ENCODE data around the gene CHRM5.

Gene CHRM5

GRCh38 chr15:34101366-34102174, 133.3 kb downstream of the CHRM5 start, which contains the start of the genes EMC7 and PGBD4:
Gene EMC7 (minus strand): TSS chr15:34101862. CDS start chr15:34101839, 23 bp downstream.
Gene PGBD4 (plus strand): TSS chr15:34102083. CDS start chr15:34102532, 449 bp downstream.
- H2BK120ac ChIP-seq (ENCODE audit: low read depth, low read length), result no peak within 1 kb of the TSS
- H3K4me1 ChIP-seq (ENCODE audit: control insufficient read depth in 2 of 2, insufficient read depth in 1 of 2, low read depth in 1 of 2, low read length in 2 of 2), result peaks cover 2 to 5% of the 10 kb centered on the region in 2 donors
- H3K23ac ChIP-seq (ENCODE audit: low read depth, low read length, poor library complexity), result peak within 1 kb of the TSS; percentile 49
- peak within 1 kb of the TSS; percentile 57 for H2BK5ac ChIP-seq (ENCODE audit: low read length)
- peak within 1 kb of the TSS; percentile 94 for H3K18ac ChIP-seq (ENCODE audit: low read length)
- no peak within 1 kb of the TSS for H4K8ac ChIP-seq (ENCODE audit: low read depth, low read length)
- no peak within 1 kb of the TSS for H2BK12ac ChIP-seq (ENCODE audit: low read length)
- H3K4me2 ChIP-seq (ENCODE audit: insufficient read depth, low read length, poor library complexity, severe bottlenecking), result peak within 1 kb of the TSS; percentile 84
- H3K79me1 ChIP-seq (ENCODE audit: low read depth, low read length), result peaks cover 4% of the 10 kb centered on the region
- H3K4ac ChIP-seq (ENCODE audit: low read length), result no peak within 1 kb of the TSS
- no peaks in the 10 kb centered on the region for H3K27me3 ChIP-seq (ENCODE audit: control insufficient read depth in 3 of 3, insufficient read depth in 3 of 3, low read depth in 1 of 3, low read length in 3 of 3)
- H2AFZ ChIP-seq (ENCODE audit: low read length), result peak within 1 kb of the TSS; percentile 92
- no peaks in the 10 kb centered on the region for H3K9me3 ChIP-seq (replicated peaks in 1 of 2; ENCODE audit: control insufficient read depth in 2 of 2, insufficient read depth in 1 of 2, low read depth in 1 of 2, low read length in 2 of 2)
- peak within 1 kb of the TSS; percentile 18 for H2AK5ac ChIP-seq (ENCODE audit: low read depth, low read length)
- peak within 1 kb of the TSS; percentile 24 for H3K27ac ChIP-seq (replicated peaks; ENCODE audit: low read length)
- H4K91ac ChIP-seq (ENCODE audit: low read depth, low read length, poor library complexity), result no peak within 1 kb of the TSS
- H3K9ac ChIP-seq (ENCODE audit: low read depth, low read length, poor library complexity), result peak within 1 kb of the TSS; percentile 94
- H3K4me3 ChIP-seq (ENCODE audit: low read length in 2 of 2), result peak within 1 kb of the TSS; percentile 92 to 95
- H3K14ac ChIP-seq (ENCODE audit: low read length), result peak within 1 kb of the TSS; percentile 57
- H3K36me3 ChIP-seq (replicated peaks in 1 of 2; ENCODE audit: control insufficient read depth in 2 of 2, insufficient read depth in 2 of 2, low read length in 2 of 2), result peaks cover 0 to 10% of the 10 kb centered on the region in 2 donors
- no peak within 1 kb of the TSS for H2BK15ac ChIP-seq (ENCODE audit: low read length)
- no CpG with 5 or more reads among the region's 48 CpGs for WGBS, 2 donors (ENCODE audit: extremely low coverage in 2 of 2, insufficient read length in 2 of 2, insufficient replicate concordance in 1 of 2)
- peak; percentile 96 for DNase-seq (ENCODE audit: low spot score)

GRCh38 chr15:34102175-34102925, 134.1 kb downstream of the CHRM5 start:
- H2AFZ ChIP-seq (ENCODE audit: low read length), result peak overlapping the region; percentile 92

DNA sequence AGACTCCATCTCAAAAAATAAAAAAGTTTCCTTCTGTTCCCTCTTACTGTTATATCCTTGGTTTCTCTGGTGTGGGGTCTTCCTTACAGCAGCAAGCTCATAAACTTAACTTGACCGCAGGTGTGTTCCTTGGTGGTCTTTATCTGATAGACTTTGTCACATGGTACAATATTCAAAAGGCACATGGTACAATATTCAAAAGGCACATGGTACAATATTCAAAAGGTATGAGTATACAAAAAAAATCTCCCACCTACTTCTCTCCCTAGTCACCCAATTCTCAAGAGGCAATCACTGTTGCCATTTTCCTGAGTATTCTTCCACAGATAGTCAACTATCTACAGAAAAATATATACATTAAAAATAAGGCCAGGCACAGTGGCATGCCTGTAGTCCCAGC, 138.1 kb downstream of the CHRM5 start:
- no peak overlapping the region for H2BK5ac ChIP-seq (ENCODE audit: low read length)
- H3K4me1 ChIP-seq (ENCODE audit: control insufficient read depth in 2 of 2, insufficient read depth in 1 of 2, low read depth in 1 of 2, low read length in 2 of 2), result peaks cover 0 to under 1% of the 10 kb centered on the region in 2 donors
- H3K27me3 ChIP-seq (ENCODE audit: control insufficient read depth in 3 of 3, insufficient read depth in 3 of 3, low read depth in 1 of 3, low read length in 3 of 3), result no peaks in the 10 kb centered on the region
- H3K9me3 ChIP-seq (replicated peaks in 1 of 2; ENCODE audit: control insufficient read depth in 2 of 2, insufficient read depth in 1 of 2, low read depth in 1 of 2, low read length in 2 of 2), result no peaks in the 10 kb centered on the region
- WGBS, 2 donors (ENCODE audit: extremely low coverage in 2 of 2, insufficient read length in 2 of 2, insufficient replicate concordance in 1 of 2), result no CpG with 5 or more reads among the region's 1 CpG
- no peak overlapping the region for H3K9ac ChIP-seq (ENCODE audit: low read depth, low read length, poor library complexity)
- no peak overlapping the region for H2BK15ac ChIP-seq (ENCODE audit: low read length)
- no peak overlapping the region for H3K14ac ChIP-seq (ENCODE audit: low read length)
- H2AK5ac ChIP-seq (ENCODE audit: low read depth, low read length), result no peak overlapping the region
- H3K27ac ChIP-seq (replicated peaks; ENCODE audit: low read length), result no peak overlapping the region
- H3K23ac ChIP-seq (ENCODE audit: low read depth, low read length, poor library complexity), result no peak overlapping the region
- DNase-seq (ENCODE audit: low spot score), result no peak
- no peak overlapping the region for H4K8ac ChIP-seq (ENCODE audit: low read depth, low read length)
- H2AFZ ChIP-seq (ENCODE audit: low read length), result no peak overlapping the region
- H3K4me3 ChIP-seq (ENCODE audit: low read length in 2 of 2), result no peak overlapping the region
- H3K18ac ChIP-seq (ENCODE audit: low read length), result no peak overlapping the region
- H3K79me1 ChIP-seq (ENCODE audit: low read depth, low read length), result peaks cover under 1% of the 10 kb centered on the region
- H3K4ac ChIP-seq (ENCODE audit: low read length), result no peak overlapping the region
- H4K91ac ChIP-seq (ENCODE audit: low read depth, low read length, poor library complexity), result no peak overlapping the region
- no peak overlapping the region for H3K4me2 ChIP-seq (ENCODE audit: insufficient read depth, low read length, poor library complexity, severe bottlenecking)
- no peak overlapping the region for H2BK120ac ChIP-seq (ENCODE audit: low read depth, low read length)
- H3K36me3 ChIP-seq (replicated peaks in 1 of 2; ENCODE audit: control insufficient read depth in 2 of 2, insufficient read depth in 2 of 2, low read length in 2 of 2), result no peaks in the 10 kb centered on the region
- H2BK12ac ChIP-seq (ENCODE audit: low read length), result no peak overlapping the region

More at GRCh38 chr15:34102175-34102925, 134.1 kb downstream of the CHRM5 start:
- H3K79me1 ChIP-seq (ENCODE audit: low read depth, low read length), result peaks cover 4% of the 10 kb centered on the region
- no CpG with 5 or more reads among the region's 29 CpGs for WGBS, 2 donors (ENCODE audit: extremely low coverage in 2 of 2, insufficient read length in 2 of 2, insufficient replicate concordance in 1 of 2)
- no peak overlapping the region for H3K27ac ChIP-seq (replicated peaks; ENCODE audit: low read length)
- no peak overlapping the region for H2BK120ac ChIP-seq (ENCODE audit: low read depth, low read length)
- H3K4me1 ChIP-seq (ENCODE audit: control insufficient read depth in 2 of 2, insufficient read depth in 1 of 2, low read depth in 1 of 2, low read length in 2 of 2), result peaks cover 2 to 5% of the 10 kb centered on the region in 2 donors
- H3K18ac ChIP-seq (ENCODE audit: low read length), result no peak overlapping the region
- no peak overlapping the region for H3K9ac ChIP-seq (ENCODE audit: low read depth, low read length, poor library complexity)
- H4K91ac ChIP-seq (ENCODE audit: low read depth, low read length, poor library complexity), result no peak overlapping the region
- no peaks in the 10 kb centered on the region for H3K9me3 ChIP-seq (replicated peaks in 1 of 2; ENCODE audit: control insufficient read depth in 2 of 2, insufficient read depth in 1 of 2, low read depth in 1 of 2, low read length in 2 of 2)
- H3K14ac ChIP-seq (ENCODE audit: low read length), result no peak overlapping the region
- H3K4me2 ChIP-seq (ENCODE audit: insufficient read depth, low read length, poor library complexity, severe bottlenecking), result peak overlapping the region; percentile 84
- no peak overlapping the region for H2BK5ac ChIP-seq (ENCODE audit: low read length)
- no peak overlapping the region for H4K8ac ChIP-seq (ENCODE audit: low read depth, low read length)
- no peak overlapping the region for H2BK15ac ChIP-seq (ENCODE audit: low read length)
- H3K23ac ChIP-seq (ENCODE audit: low read depth, low read length, poor library complexity), result no peak overlapping the region
- no peak overlapping the region for H2BK12ac ChIP-seq (ENCODE audit: low read length)
- H3K4me3 ChIP-seq (ENCODE audit: low read length in 2 of 2), result peak overlapping the region; percentile 84 to 92
- no peak overlapping the region for H2AK5ac ChIP-seq (ENCODE audit: low read depth, low read length)
- peaks cover 0 to 10% of the 10 kb centered on the region in 2 donors for H3K36me3 ChIP-seq (replicated peaks in 1 of 2; ENCODE audit: control insufficient read depth in 2 of 2, insufficient read depth in 2 of 2, low read length in 2 of 2)
- no peaks in the 10 kb centered on the region for H3K27me3 ChIP-seq (ENCODE audit: control insufficient read depth in 3 of 3, insufficient read depth in 3 of 3, low read depth in 1 of 3, low read length in 3 of 3)
- no peak for DNase-seq (ENCODE audit: low spot score)
- H3K4ac ChIP-seq (ENCODE audit: low read length), result no peak overlapping the region

- H2AK5ac ChIP-seq (ENCODE audit: low read depth, low read length), result no peak overlapping the region
- no peak overlapping the region for H3K4me3 ChIP-seq (ENCODE audit: low read length in 2 of 2)
- no peak overlapping the region for H2BK120ac ChIP-seq (ENCODE audit: low read depth, low read length)
- H2BK15ac ChIP-seq (ENCODE audit: low read length), result no peak overlapping the region
- H3K9me3 ChIP-seq (replicated peaks in 1 of 2; ENCODE audit: control insufficient read depth in 2 of 2, insufficient read depth in 1 of 2, low read depth in 1 of 2, low read length in 2 of 2), result no peaks in the 10 kb centered on the region
- no peak overlapping the region for H3K18ac ChIP-seq (ENCODE audit: low read length)
- no peaks in the 10 kb centered on the region for H3K27me3 ChIP-seq (ENCODE audit: control insufficient read depth in 3 of 3, insufficient read depth in 3 of 3, low read depth in 1 of 3, low read length in 3 of 3)
- no peak overlapping the region for H2BK5ac ChIP-seq (ENCODE audit: low read length)
- H3K23ac ChIP-seq (ENCODE audit: low read depth, low read length, poor library complexity), result no peak overlapping the region
- H3K9ac ChIP-seq (ENCODE audit: low read depth, low read length, poor library complexity), result no peak overlapping the region
- no peak overlapping the region for H3K27ac ChIP-seq (replicated peaks; ENCODE audit: low read length)
- H2BK12ac ChIP-seq (ENCODE audit: low read length), result no peak overlapping the region
- H4K91ac ChIP-seq (ENCODE audit: low read depth, low read length, poor library complexity), result no peak overlapping the region
- DNase-seq (ENCODE audit: low spot score), result no peak
- H4K8ac ChIP-seq (ENCODE audit: low read depth, low read length), result no peak overlapping the region
- no peaks in the 10 kb centered on the region for H3K79me1 ChIP-seq (ENCODE audit: low read depth, low read length)
- no peaks in the 10 kb centered on the region for H3K36me3 ChIP-seq (replicated peaks in 1 of 2; ENCODE audit: control insufficient read depth in 2 of 2, insufficient read depth in 2 of 2, low read length in 2 of 2)
- no peaks in the 10 kb centered on the region for H3K4me1 ChIP-seq (ENCODE audit: control insufficient read depth in 2 of 2, insufficient read depth in 1 of 2, low read depth in 1 of 2, low read length in 2 of 2)
- no peak overlapping the region for H3K14ac ChIP-seq (ENCODE audit: low read length)
- no peak overlapping the region for H2AFZ ChIP-seq (ENCODE audit: low read length)
- H3K4me2 ChIP-seq (ENCODE audit: insufficient read depth, low read length, poor library complexity, severe bottlenecking), result no peak overlapping the region
- no CpG with 5 or more reads among the region's 2 CpGs for WGBS, 2 donors (ENCODE audit: extremely low coverage in 2 of 2, insufficient read length in 2 of 2, insufficient replicate concordance in 1 of 2)
- no peak overlapping the region for H3K4ac ChIP-seq (ENCODE audit: low read length)
Measured at GRCh38 chr15:34107315-34107714, 139.0 kb downstream of the CHRM5 start.
